ENCODE measurements around the gene PRR5.
A peak's percentile ranks its signal among the peaks of the same experiment; 100 is the strongest.

The PRR5 gene

GRCh38 chr22:44759430-44760310 lies 57.7 kb downstream of the PRR5 start:
- DNase-seq: no peak

- no peak for DNase-seq
These were observed 58.5 kb downstream of the PRR5 start for GRCh38 chr22:44760476-44760875.

GRCh38 chr22:44761025-44761424 lies 59.0 kb downstream of the PRR5 start:
- no peak for DNase-seq

- no peak for DNase-seq
These were observed 62.4 kb downstream of the PRR5 start for GRCh38 chr22:44764373-44764772.

GRCh38 chr22:44764974-44765373 lies 63.0 kb downstream of the PRR5 start:
- no peak for DNase-seq

- no peak for DNase-seq
These were observed 63.7 kb downstream of the PRR5 start for GRCh38 chr22:44765571-44766285.

- DNase-seq: no peak
These were observed 71.1 kb downstream of the PRR5 start for GRCh38 chr22:44773082-44773481.

GRCh38 chr22:44775862-44776261 lies 73.9 kb downstream of the PRR5 start:
- DNase-seq: no peak

GRCh38 chr22:44776605-44777363 lies 74.8 kb downstream of the PRR5 start:
- DNase-seq: peak; percentile 22

- DNase-seq: no peak
These were observed 75.4 kb downstream of the PRR5 start for GRCh38 chr22:44777364-44777755.

- no peak for DNase-seq
These were observed 79.0 kb downstream of the PRR5 start for GRCh38 chr22:44780876-44781449.

GRCh38 chr22:44782363-44782963 lies 80.5 kb downstream of the PRR5 start:
- no peak for DNase-seq

- no peak for DNase-seq
These were observed 81.1 kb downstream of the PRR5 start for GRCh38 chr22:44783091-44783490.

- DNase-seq: no peak
These were observed 81.6 kb downstream of the PRR5 start for GRCh38 chr22:44783581-44783980.

GRCh38 chr22:44786136-44786535 lies 84.1 kb downstream of the PRR5 start:
- DNase-seq: no peak

- DNase-seq: no peak
These were observed 84.6 kb downstream of the PRR5 start for GRCh38 chr22:44786610-44787009.

All from NCI-H146 (cell line).